ENCODE data around the gene MEF2B.

DNA sequence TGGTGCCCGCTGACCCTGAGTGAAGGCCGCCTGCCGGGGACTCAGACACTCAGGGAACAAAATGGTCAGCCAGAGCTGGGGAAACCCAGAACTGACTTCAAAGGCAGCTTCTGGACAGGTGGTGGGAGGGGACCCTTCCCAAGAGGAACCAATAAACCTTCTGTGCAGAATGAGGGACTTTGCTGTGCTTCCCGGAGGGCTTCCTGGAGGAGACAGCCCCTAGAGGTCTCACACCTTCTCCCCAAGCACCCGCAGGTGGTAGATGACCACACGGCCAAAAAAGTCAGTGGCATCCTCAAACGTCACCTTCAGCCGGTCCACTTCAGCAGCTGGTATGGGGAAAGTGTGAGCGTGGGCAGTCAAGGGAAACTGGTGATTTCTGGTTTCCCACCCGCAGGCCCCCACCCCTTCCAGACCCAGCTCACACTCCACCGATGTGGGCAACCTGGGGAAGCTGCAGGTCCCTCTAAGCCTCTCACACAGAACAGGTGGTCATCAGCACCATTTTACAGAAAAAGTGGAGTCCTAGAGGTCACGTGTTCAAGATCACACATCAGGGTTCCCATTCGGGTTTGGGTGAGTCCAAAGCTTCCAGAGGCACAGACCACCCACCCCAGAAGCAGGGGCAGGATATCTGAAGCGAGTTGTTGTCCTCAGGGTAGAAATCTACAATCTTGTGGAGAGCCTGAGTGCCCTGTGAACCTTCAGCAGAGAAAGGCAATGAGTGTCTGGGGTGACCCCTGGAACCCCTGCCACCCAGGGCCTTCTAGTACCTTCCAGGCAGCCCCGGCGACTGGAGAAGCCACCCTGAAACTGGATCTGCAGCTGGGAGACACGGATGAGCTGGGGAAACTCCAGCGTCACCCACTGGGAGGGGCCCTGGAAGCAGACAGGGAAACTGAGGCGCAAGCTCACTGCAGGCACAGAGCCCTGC, 31.9 kb upstream of the MEF2B start:
- TF ChIP-seq, protein P1, sequence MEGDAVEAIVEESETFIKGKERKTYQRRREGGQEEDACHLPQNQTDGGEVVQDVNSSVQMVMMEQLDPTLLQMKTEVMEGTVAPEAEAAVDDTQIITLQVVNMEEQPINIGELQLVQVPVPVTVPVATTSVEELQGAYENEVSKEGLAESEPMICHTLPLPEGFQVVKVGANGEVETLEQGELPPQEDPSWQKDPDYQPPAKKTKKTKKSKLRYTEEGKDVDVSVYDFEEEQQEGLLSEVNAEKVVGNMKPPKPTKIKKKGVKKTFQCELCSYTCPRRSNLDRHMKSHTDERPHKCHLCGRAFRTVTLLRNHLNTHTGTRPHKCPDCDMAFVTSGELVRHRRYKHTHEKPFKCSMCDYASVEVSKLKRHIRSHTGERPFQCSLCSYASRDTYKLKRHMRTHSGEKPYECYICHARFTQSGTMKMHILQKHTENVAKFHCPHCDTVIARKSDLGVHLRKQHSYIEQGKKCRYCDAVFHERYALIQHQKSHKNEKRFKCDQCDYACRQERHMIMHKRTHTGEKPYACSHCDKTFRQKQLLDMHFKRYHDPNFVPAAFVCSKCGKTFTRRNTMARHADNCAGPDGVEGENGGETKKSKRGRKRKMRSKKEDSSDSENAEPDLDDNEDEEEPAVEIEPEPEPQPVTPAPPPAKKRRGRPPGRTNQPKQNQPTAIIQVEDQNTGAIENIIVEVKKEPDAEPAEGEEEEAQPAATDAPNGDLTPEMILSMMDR (conservative IDR thresholded peaks at IDR 0.05; ENCODE audit: low read depth in 2 of 2) = no peak
- TF ChIP-seq POLR2AphosphoS5 (IDR thresholded peaks at IDR 0.05; ENCODE audit: low read depth) (no peak), NANOG (IDR thresholded peaks at IDR 0.05; ENCODE audit: borderline replicate concordance) (no peak)
